Activated CD4-positive, alpha-beta memory T cell treated with anti-CD3 and anti-CD28 coated beads for 36 hours (primary cell): Measurements from ENCODE around the gene USP53. TPM values are rescaled to one million over a fixed set of nuclear protein-coding genes. Genes with fewer than 3 reads are reported as not detected.
"Not testable (repeated sequence)": the region's sequence is repeated elsewhere in the genome, so short reads cannot be mapped to it uniquely, and the experiment has no call there.

ENCODE experiments used
- CTCF ChIA-PET: fragments of 350-600 bp; sonication (Branson Sonifier 250); formaldehyde crosslinking; loops from one replicate; lab custom pipeline; 2021; ENCODE audit warnings: antibody characterized with exemption, inconsistent platforms; lab: Charles Lee
- POLR2A ChIA-PET: fragments of 350-600 bp; sonication (Branson Sonifier 250); formaldehyde crosslinking; loops from one replicate; lab custom pipeline; 2021; ENCODE audit warnings: antibody characterized with exemption; lab: Charles Lee
- DNase-seq: peaks from one replicate; pipeline ENCODE4 v3.0.0-alpha.2; 2020
- H3K27ac Mint-ChIP-seq: one replicate; pipeline ENCODE4 v1.8.0; 2021; ENCODE audit warnings: mixed read lengths
- H3K27me3 Mint-ChIP-seq: one replicate; pipeline ENCODE4 v1.8.0; 2021; ENCODE audit warnings: mixed read lengths
- H3K36me3 Mint-ChIP-seq: one replicate; pipeline ENCODE4 v1.8.0; 2021; ENCODE audit warnings: mixed read lengths
- H3K4me1 Mint-ChIP-seq: one replicate; pipeline ENCODE4 v1.8.0; 2021; ENCODE audit warnings: low read depth, mixed read lengths
- H3K4me3 Mint-ChIP-seq: one replicate; pipeline ENCODE4 v1.8.0; 2021; ENCODE audit warnings: mild to moderate bottlenecking, mixed read lengths
- H3K9me3 Mint-ChIP-seq: one replicate; pipeline ENCODE4 v1.8.0; 2021; ENCODE audit warnings: mixed read lengths
- intact Hi-C: fragments of 100-400 bp; cut with micrococcal nuclease; formaldehyde crosslinking; loops from one replicate; pipeline ENCODE4 v1.15.1; 2023
- total RNA-seq, 2 experiments: library from RNA; stranded (reverse); gene quantifications; one replicate each; pipeline ENCODE4 v1.2.3, GENCODE V29; 2021

Gene USP53
- 10 to 100 TPM in 1 of 2 experiments, 1 to 10 TPM in 1; 9.5 to 10.5 TPM for total RNA-seq

DNA sequence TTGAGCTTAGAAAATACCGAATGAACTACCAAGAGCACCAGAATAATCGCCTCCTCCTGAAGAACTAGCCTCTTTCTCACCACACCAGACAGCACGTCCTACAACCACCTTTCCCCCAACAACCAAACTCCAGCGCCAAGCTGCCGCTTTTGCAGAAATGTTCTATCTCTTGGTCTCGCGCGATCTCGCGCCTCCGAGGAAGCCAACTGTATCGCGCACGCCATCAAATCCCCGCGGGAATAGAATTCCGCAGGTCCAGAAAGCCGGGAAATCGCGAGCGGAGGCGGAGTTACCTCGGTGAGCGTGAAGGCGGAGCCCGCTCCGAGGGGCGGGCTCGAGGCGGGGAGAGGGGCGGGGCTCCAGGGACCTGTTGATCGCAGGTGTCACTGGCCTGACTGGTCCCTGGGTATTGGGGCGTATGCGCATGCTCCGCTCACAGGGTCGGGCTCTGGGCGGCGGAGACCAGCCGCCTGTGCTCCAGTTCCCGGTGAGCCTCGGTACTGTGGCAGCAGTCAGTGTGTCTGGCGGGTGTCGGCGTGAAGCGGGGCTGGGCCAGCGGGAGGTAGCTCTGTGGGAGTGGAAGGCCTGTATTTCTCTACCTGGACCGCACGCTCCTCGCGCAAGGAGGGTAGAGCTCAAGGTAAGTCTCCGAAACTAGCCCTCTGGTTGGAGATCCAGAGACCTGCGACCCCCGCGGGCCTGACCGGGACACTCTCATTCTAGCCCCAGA is at the start of gene USP53:
Gene USP53 (plus strand): TSS at position 480 of the 730 bp plus-strand sequence. CDS start 27,047 bp downstream, outside the sequence.
- H3K27ac Mint-ChIP-seq, result peak within 1 kb of the TSS; percentile 96
- H3K27me3 Mint-ChIP-seq, result no peaks in the 10 kb centered on the region
- DNase-seq, result peak; percentile 99
- intact Hi-C loops, result loop anchor here (1.0 to 10.0 kb wide), 6 partner anchors 74 to 938 kb away; partner anchors contain the start of genes MAD2L1 and PDE5A
- no peaks in the 10 kb centered on the region for H3K9me3 Mint-ChIP-seq
- peaks cover under 1% of the 10 kb centered on the region for H3K36me3 Mint-ChIP-seq
- CTCF ChIA-PET, result interaction anchor here (1.0 to 2.1 kb wide), 2 partner anchors 25 to 170 kb away, joined by 4 to 14 read pairs; no protein-coding TSS in a partner anchor
- H3K4me3 Mint-ChIP-seq, result peak within 1 kb of the TSS; percentile 88
- POLR2A ChIA-PET, result interaction anchor here (0.8 to 2.4 kb wide), 6 partner anchors 16 to 172 kb away, joined by 3 to 23 read pairs (median 4); a partner anchor contains a TSS
- peaks cover 39% of the 10 kb centered on the region for H3K4me1 Mint-ChIP-seq

DNA sequence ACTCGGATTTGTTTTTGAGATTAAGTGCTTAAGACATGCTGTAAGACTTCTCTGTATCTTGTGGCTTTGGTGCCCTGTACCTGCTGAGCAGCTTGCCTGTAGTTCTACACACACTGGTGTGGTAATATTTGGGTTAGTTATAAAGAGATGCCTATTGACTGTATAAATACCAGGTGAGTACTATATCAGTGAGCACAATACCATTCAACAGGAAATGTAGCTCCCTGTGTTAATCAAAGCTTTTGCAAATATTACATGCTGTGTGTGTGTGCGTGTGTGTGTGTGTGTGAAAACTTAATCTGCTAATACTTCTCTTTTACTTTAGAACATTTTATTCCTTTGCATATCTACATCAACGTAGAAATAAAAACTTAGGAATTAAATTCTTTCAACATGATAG is 46.7 kb upstream of the USP53 start:
- no peak overlapping the region for H3K4me3 Mint-ChIP-seq
- peaks cover 4% of the 10 kb centered on the region for H3K27me3 Mint-ChIP-seq
- CTCF ChIA-PET, result no interaction called here

DNA sequence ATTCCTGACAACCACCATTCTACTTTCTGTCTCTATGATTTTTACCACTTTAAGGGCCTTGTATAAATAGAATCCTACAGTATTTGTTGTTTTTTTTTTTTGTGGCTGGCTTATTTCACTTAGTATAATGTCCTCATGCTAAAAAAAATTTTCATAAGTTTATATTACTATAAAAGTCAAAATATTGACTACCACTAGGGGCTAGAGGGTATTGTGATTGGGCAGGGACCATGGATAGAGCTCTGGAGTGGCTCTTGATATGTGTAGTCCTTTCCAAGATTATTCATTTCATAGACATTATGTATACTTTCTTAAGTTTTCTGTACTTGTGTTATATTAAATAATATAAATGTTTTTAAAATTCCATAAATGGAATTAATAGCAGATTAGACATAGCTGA is 42.3 kb upstream of the USP53 start:
- POLR2A ChIA-PET, result no interaction called here
- intact Hi-C loops, result no loop called here
- H3K27me3 Mint-ChIP-seq, result no peaks in the 10 kb centered on the region
- CTCF ChIA-PET, result interaction anchor here (1.4 kb wide), 1 partner anchor 129 kb away, joined by 5 read pairs; no protein-coding TSS in a partner anchor
- no peak overlapping the region for H3K4me3 Mint-ChIP-seq
- DNase-seq, result no peak
- no peaks in the 10 kb centered on the region for H3K36me3 Mint-ChIP-seq
- H3K27ac Mint-ChIP-seq, result no peak overlapping the region
- H3K9me3 Mint-ChIP-seq, result no peaks in the 10 kb centered on the region
- H3K4me1 Mint-ChIP-seq, result peaks cover 2% of the 10 kb centered on the region

More for the DNA sequence above, 46.7 kb upstream of the USP53 start:
- DNase-seq, result no peak
- H3K4me1 Mint-ChIP-seq, result no peaks in the 10 kb centered on the region
- H3K36me3 Mint-ChIP-seq, result no peaks in the 10 kb centered on the region
- H3K9me3 Mint-ChIP-seq, result no peaks in the 10 kb centered on the region
- POLR2A ChIA-PET, result no interaction called here
- intact Hi-C loops, result loop anchor here (1.0 kb wide), 1 partner anchor 14 kb away; no protein-coding TSS in a partner anchor
- H3K27ac Mint-ChIP-seq, result no peak overlapping the region

GRCh38 chr4:119172223-119172622 is 40.3 kb upstream of the USP53 start:
- Mint-ChIP-seq H3K27ac (no peak overlapping the region), H3K36me3 (no peaks in the 10 kb centered on the region), H3K27me3 (no peaks in the 10 kb centered on the region), H3K4me3 (no peak overlapping the region), H3K4me1 (peaks cover 2% of the 10 kb centered on the region), H3K9me3 (no peaks in the 10 kb centered on the region)
- intact Hi-C loops, result no loop called here
- DNase-seq, result peak; percentile 24
- ChIA-PET POLR2A (no interaction called here), CTCF (no interaction called here)

DNA sequence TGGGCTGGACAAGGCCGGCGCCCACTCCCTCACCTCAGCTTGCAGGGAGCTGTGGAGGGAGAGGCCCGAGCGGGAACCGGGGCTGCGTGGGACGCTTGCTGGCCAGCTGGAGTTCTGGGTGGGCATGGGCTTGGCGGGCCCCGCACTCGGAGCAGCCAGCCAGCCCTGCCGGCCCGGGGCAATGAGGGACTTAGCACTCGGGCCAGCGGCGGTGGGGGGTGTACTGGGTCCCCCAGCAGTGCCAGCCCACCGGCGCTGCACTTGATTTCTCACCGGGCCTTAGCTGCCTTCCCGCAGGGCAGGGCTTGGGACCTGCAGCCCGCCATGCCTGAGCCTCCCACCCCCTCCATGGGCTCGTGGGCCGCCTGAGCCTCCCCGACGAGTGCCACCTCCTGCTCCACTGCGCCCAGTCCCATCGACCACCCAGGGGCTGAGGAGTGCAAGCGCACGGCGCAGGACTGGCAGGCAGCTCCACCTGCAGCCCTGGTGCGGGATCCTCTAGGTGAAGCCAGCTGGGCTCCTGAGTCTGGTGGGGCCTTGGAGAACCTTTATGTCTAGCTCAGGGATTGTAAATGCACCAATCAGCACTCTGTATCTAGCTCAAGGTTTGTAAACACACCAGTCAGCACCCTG is 38.7 kb upstream of the USP53 start:
- H3K27me3 Mint-ChIP-seq, DNase-seq, H3K9me3 Mint-ChIP-seq, CTCF ChIA-PET, H3K4me1 Mint-ChIP-seq, POLR2A ChIA-PET, H3K36me3 Mint-ChIP-seq, intact Hi-C loops, H3K27ac Mint-ChIP-seq, H3K4me3 Mint-ChIP-seq: not testable (repeated sequence)

- H3K4me3 Mint-ChIP-seq, result no peak overlapping the region
- no peaks in the 10 kb centered on the region for H3K4me1 Mint-ChIP-seq
- H3K9me3 Mint-ChIP-seq, result no peaks in the 10 kb centered on the region
- H3K27me3 Mint-ChIP-seq, result peaks cover 1% of the 10 kb centered on the region
- no peak overlapping the region for H3K27ac Mint-ChIP-seq
- no peak for DNase-seq
- ChIA-PET CTCF (no interaction called here), POLR2A (no interaction called here)
- H3K36me3 Mint-ChIP-seq, result no peaks in the 10 kb centered on the region
- intact Hi-C loops, result no loop called here
Measured at GRCh38 chr4:119179011-119179410, 33.5 kb upstream of the USP53 start.

GRCh38 chr4:119184128-119184527 is 28.4 kb upstream of the USP53 start:
- no peak for DNase-seq
- Mint-ChIP-seq H3K4me3 (no peak overlapping the region), H3K4me1 (no peaks in the 10 kb centered on the region), H3K36me3 (no peaks in the 10 kb centered on the region), H3K27ac (no peak overlapping the region), H3K27me3 (no peaks in the 10 kb centered on the region), H3K9me3 (no peaks in the 10 kb centered on the region)
- intact Hi-C loops, result no loop called here
- ChIA-PET POLR2A (no interaction called here), CTCF (no interaction called here)

DNA sequence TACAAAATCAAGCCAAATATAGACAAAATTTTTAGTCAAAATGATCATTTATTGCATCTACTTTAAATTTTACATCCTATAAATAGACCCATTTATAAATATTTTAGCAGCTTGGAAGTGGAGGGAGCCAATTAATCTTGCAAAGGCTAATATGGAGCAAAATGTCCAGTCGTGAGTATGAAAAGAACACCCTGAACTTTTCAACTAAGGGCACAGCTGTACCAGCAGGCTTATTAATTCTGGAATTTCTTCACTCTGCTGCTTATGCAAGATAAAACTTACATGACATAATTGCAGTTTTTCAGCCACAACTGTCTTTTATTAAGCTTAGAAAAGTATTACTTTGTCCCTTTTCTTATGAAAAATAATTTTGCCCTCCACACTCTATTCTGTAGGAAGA is 22.9 kb upstream of the USP53 start:
- H3K27me3 Mint-ChIP-seq, result no peaks in the 10 kb centered on the region
- intact Hi-C loops, result no loop called here
- no peaks in the 10 kb centered on the region for H3K9me3 Mint-ChIP-seq
- H3K36me3 Mint-ChIP-seq, result no peaks in the 10 kb centered on the region
- POLR2A ChIA-PET, result no interaction called here
- H3K27ac Mint-ChIP-seq, result no peak overlapping the region
- H3K4me1 Mint-ChIP-seq, result no peaks in the 10 kb centered on the region
- CTCF ChIA-PET, result no interaction called here
- no peak for DNase-seq
- H3K4me3 Mint-ChIP-seq, result no peak overlapping the region

DNA sequence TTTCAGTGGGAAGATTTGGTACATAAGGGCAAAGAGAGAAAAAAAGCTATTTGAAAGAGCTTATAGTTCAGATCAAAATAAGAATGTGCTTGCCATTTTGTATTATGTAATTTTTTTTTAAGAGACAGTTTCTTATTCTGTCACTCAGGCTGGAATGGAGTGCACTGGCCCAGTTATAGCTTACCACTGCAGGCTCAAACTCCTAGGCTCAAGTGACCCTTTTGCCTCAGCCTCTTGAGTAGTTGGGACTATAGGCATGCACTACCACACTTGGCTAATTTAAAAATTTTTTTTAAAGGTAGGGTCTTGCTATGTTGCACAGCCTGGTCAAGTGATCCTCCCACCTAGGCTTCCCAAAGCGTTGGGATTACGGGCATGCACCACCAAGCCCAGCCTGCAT is 22.2 kb upstream of the USP53 start:
- no peak overlapping the region for H3K27ac Mint-ChIP-seq
- DNase-seq, result no peak
- H3K9me3 Mint-ChIP-seq, result no peaks in the 10 kb centered on the region
- no peaks in the 10 kb centered on the region for H3K27me3 Mint-ChIP-seq
- intact Hi-C loops, result no loop called here
- H3K4me3 Mint-ChIP-seq, result no peak overlapping the region
- POLR2A ChIA-PET, result no interaction called here
- H3K36me3 Mint-ChIP-seq, result no peaks in the 10 kb centered on the region
- no peaks in the 10 kb centered on the region for H3K4me1 Mint-ChIP-seq
- CTCF ChIA-PET, result no interaction called here

- H3K4me1 Mint-ChIP-seq, result no peaks in the 10 kb centered on the region
- H3K4me3 Mint-ChIP-seq, result no peak overlapping the region
- H3K9me3 Mint-ChIP-seq, result no peaks in the 10 kb centered on the region
- no peak overlapping the region for H3K27ac Mint-ChIP-seq
- POLR2A ChIA-PET, result no interaction called here
- no peaks in the 10 kb centered on the region for H3K27me3 Mint-ChIP-seq
- CTCF ChIA-PET, result no interaction called here
- intact Hi-C loops, result no loop called here
- H3K36me3 Mint-ChIP-seq, result no peaks in the 10 kb centered on the region
- DNase-seq, result no peak
Measured at GRCh38 chr4:119191505-119191904, 21.0 kb upstream of the USP53 start.

DNA sequence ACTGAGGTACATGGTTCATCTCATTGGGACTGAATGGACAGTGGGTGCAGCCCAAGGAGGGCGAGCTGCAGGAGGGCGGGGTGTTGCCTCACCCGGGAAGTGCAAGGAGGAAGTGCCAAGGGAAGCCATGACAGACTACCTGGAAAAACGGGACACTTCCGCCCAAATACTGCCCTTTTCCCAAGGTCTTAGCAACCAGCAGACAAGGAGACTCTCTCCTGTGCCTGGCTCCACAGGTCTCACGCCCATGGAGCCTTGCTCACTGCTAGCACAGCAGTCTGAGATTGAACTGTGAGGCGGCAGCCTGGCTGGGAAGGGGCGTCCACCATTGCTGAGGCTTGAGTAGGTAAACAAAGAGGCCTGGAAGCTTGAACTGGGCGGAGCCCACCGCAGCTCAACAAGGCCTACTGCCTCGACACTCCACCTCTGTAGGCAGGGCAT is 14.7 kb upstream of the USP53 start:
- no peak for DNase-seq
- Mint-ChIP-seq H3K4me3 (no peak overlapping the region), H3K27me3 (no peaks in the 10 kb centered on the region), H3K27ac (no peak overlapping the region), H3K4me1 (peaks cover 3% of the 10 kb centered on the region), H3K9me3 (peaks cover 4% of the 10 kb centered on the region), H3K36me3 (peaks cover 2% of the 10 kb centered on the region)
- CTCF ChIA-PET, result no interaction called here
- intact Hi-C loops, result no loop called here
- POLR2A ChIA-PET, result no interaction called here

GRCh38 chr4:119204916-119205315 is 7.6 kb upstream of the USP53 start:
- Mint-ChIP-seq H3K36me3 (no peaks in the 10 kb centered on the region), H3K9me3 (peaks cover 4% of the 10 kb centered on the region), H3K27ac (no peak overlapping the region), H3K4me1 (peaks cover 18% of the 10 kb centered on the region), H3K27me3 (no peaks in the 10 kb centered on the region), H3K4me3 (no peak overlapping the region)
- ChIA-PET POLR2A (no interaction called here), CTCF (no interaction called here)
- intact Hi-C loops, result loop anchor here (5.0 kb wide), 1 partner anchor 368 kb away; the partner anchor contains the start of gene SEC24D
- DNase-seq, result no peak
